ENCODE measurements around the gene NMBR.
"Not testable (repeated sequence)": the region's sequence is repeated elsewhere in the genome, so short reads cannot be mapped to it uniquely, and the experiment has no call there.

Gene NMBR

DNA sequence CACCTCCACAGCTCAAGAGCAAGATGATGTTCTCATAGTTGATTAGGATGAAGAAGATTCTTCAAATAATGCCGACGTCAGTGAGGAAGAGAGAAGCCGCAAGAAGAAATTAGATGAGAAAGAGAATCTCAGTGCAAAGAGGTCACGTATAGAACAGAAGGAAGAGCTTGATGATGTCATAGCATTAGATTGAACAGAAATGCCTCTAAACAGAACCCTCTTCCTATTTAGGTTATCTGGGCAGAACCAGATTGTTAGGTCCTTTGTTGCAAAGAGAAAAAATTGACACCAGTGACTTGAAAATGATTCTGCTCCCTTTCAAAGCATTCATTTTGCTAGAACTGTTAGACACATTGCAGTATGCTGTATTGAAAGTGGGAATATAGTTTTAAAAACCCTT, 84.1 kb downstream of the NMBR start:
- DNase-seq (ENCODE audit: low read depth in 2 of 3, low spot score in 2 of 3): not testable (repeated sequence)

DNA sequence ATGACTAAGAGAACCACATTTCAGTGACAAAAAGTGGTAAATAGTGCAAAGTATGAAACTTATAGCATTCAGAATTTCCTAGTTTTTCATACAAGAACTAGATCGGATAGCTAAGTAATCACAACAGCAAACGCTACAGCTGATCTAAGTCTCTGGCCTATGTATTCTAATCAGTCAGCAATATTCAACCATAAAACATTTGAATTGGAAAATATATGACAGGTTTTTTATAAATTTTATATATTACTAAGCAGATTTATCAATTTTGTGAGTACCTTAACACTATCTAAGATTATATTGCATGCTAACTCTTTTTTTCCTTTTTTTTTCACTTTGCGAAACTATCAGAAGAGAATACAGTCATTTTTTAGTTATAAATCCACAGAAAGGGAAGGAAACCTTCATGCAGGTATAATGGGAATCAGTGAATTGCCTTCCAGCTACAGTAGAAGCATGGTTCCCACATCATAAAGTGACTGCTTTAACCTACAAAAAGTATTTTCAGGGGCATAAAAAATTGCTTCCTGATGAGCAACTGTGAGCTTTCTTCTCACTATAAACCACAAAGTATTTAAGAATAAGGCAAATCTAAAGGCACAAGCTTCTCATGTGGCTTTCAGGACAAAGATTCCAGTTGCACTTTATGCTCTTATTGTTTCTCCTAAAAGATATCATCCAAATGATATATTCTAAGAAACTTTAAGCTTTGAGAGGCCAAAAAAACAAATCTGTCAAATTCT, 88.2 kb downstream of the NMBR start:
- DNase-seq (ENCODE audit: low read depth in 2 of 3, low spot score in 2 of 3): no peak

DNA sequence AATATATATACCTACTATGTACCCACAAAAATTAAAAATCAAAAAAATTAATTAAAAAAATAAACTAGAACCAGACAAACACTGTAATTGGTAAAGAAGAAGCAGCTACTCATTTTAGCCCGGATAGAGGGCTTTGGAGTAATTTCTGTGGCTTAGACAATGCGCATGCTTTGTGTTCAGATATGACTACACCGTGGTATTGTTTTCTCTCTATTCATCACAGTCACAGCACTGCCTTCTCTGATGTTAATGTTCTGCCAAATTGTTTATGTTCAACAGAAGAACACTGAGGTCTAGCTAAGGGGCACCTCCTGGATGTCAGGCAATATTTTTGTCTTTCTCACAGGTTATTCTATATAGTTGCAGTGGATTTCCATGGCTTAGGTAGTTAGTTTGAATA, 91.7 kb downstream of the NMBR start:
- DNase-seq (ENCODE audit: low read depth in 2 of 3, low spot score in 2 of 3): no peak

DNA sequence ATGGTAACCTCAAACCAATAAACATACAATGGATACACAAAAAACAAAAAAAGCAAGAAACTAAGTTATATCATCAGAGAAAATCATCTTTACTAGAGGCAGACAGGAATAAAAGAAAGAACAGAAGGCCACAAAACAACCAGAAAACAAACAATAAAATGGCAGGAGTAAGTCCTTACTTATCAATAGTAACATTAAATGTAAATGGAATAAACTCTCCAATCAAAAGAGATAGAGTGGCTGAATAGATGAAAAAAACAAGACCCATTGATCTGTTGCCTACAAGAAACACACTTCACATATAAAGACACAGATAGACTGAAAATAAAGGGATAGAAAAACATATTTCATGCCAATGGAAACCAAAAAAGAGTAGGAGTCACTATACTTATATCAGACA, 95.5 kb downstream of the NMBR start:
- DNase-seq (ENCODE audit: low read depth in 2 of 3, low spot score in 2 of 3): no peak

DNA sequence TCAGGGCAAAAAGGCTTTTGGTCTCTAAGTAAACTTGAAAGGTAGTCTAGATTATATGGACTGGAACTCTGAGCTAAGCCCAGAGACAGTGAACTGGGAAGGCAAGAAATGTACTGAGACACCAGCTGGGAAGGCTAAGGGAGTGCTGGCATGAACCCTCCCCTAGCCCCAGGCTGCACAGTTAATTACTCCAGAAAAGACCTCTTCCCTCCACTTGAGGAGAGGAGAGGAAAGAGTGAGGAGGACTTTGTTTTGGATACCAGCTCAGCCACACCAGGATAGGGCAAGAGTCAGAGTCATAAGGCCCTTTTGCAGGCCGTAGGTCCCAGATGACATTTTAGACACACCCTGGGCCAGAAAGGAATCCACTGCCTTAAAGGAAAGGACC, 98.3 kb downstream of the NMBR start:
- DNase-seq (ENCODE audit: low read depth in 2 of 3, low spot score in 2 of 3): no peak

DNA sequence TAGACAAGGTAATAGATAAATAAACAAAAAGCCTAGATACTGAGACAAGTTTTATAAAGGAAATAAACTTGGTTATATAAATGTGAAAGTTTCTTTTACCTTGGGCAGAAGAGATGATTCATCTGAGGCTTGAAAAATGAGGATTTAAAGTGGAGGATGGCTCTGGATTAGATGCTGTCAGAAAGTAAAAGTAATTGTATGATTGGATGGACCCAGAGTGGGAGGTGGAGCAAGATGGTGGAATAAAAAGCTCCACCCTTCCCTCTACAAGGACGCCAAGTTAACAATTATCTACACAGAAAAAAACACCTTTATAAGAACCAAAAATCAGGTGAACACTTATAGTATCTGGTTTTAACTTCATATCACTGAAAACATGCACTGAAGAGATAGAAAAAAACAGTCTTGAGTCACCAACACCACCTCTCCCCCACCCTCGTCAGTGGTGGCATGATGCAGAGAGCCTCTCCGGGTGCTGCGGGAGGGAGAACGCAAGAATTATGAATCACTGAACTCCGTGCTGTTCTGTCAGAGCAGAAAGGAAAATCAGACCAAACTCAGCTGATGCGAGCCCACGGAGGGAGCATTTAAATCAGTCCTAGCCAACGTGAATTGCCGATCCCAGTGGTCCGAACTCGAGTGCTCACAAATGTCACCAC, 98.9 kb downstream of the NMBR start:
- DNase-seq (ENCODE audit: low read depth in 2 of 3, low spot score in 2 of 3): no peak

DNA sequence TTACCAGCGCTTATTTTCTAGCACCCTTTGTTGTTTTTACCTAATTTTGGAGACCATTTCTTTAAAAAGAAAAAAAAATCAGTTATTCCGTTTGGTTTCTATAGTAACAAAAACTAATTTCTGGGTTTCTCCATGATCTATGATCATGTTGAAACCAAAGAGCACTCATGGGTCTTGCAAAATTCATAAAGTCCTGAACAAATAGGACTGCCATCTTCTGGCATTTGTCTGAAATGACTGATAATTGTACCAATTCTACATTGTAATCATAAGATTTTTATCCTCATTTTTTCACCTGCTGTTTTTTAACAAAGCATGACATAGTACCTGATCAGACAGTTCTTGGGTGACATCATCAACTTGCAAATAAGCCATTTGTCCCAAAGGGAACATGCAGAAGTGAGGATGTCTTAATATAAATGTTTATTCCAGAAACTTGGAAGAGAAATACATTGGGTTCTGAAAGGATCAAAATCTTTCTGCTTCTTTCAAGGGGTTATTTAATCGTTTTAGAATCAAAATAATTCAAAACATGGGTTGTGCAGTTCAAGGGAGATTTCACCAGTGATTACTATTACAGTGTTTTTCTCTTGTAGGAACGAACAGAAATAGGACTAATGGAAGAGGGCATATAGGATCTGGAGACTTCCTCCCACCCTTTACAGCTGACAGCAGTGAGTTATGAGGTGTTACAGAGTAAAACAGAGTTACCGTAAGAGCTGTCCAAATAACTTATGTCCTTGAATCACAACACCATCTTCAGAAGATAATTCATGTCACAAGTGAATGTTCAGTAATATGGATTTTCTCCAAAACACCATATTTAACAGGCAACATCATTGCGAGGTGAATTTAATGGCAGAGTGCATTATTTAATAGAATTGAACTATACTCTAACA, 101.3 kb downstream of the NMBR start:
- no peak for DNase-seq (ENCODE audit: low read depth in 2 of 3, low spot score in 2 of 3)

DNA sequence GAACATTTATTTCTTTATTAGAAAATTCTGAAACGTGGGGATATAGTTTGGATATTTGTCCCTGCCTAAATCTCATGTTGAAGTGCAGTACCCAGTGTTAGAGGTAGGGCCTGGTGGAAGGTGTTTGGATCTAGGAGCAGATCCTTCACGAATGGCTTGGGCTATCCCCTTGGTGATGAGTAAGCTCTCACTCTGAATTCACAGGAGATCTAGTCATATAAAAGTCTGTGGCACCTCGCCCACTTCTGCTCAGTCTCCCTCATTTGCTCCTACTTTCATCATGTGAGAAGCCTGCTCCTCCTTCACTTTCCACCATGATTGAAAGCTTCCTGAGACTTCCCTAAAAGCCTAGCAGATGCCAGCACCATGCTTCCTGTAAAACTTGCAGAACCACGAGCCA, 111.0 kb downstream of the NMBR start:
- DNase-seq (ENCODE audit: low read depth in 2 of 3, low spot score in 2 of 3): no peak

DNA sequence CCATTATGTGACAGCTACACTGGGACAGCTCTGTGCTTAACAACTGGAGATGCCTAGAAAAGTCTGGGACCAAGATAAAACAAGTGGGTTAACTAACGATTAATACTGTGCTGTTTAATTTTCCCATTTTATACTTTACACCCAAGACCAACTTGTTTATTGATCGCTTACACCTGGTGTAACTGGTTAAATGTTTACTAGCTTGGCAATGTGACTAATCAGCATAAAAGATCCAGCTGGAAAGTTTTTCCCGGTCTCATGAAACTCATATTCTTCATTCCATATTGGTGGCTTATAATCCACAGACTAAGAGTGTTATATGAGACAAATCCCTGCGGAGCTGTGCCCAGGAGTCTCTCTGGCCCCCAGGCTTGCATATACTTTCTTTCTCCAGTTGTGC, 115.9 kb downstream of the NMBR start:
- no peak for DNase-seq (ENCODE audit: low read depth in 2 of 3, low spot score in 2 of 3)

DNA sequence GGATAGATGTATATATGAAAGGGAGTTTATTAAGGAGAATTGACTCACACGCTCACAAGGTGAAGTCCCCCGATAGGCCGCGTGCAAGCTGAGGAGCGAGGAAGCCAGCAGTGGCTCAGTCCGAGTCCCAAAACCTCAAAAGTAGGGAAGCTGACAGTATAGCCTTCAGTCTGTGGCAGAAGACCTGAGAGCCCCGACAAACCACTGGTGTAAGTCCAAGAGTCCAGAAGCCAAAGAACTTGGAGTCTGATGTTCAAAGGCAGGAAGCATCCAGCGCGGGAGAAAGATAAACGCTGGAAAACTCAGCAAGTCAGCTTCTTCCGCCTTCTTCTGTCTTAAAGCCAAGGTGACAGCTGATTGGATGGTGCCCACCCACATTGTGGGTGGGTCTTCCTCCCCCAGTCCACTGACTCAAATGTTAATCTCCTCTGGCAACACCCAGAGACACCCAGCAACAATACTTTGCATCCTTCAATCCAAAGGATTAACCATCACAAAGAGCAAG, 116.8 kb downstream of the NMBR start:
- no peak for DNase-seq (ENCODE audit: low read depth in 2 of 3, low spot score in 2 of 3)

DNA sequence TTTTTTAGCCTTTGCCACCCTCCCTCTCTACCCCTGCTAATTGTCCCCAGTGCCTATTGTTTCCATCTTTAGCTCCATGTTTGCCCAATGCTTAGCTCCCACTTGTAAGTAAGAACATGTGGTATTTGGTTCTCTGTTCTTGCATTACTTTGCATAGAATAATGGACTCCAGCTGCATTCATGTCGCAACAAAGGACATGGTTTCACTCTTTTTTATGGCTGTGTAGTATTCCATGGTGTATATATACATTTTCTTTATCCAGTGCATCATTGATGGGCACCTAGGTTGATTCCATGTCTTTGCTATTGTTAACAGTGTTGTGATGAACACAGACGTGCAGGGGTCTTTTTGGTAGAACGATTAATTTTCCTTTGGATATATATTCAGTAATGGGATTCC, 118.4 kb downstream of the NMBR start:
- no peak for DNase-seq (ENCODE audit: low read depth in 2 of 3, low spot score in 2 of 3)

DNA sequence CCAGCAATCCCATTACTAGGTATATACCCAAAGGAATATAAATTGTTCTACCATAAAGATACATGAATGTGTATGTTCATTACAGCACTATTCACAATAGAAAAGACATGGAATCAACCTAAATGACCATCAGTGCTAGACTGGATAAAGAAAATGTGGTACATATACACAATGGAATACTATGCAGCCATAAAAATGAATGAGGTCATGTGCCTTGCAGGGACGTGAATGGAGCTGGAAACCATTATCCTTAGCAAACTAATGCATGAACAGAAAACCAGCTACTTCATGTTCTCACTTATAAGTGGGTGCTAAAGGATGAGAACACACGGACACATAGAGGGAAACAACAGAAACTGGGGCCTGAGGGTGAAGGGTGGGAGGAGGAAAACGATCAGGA, 119.1 kb downstream of the NMBR start:
- not testable (repeated sequence) for DNase-seq (ENCODE audit: low read depth in 2 of 3, low spot score in 2 of 3)

DNA sequence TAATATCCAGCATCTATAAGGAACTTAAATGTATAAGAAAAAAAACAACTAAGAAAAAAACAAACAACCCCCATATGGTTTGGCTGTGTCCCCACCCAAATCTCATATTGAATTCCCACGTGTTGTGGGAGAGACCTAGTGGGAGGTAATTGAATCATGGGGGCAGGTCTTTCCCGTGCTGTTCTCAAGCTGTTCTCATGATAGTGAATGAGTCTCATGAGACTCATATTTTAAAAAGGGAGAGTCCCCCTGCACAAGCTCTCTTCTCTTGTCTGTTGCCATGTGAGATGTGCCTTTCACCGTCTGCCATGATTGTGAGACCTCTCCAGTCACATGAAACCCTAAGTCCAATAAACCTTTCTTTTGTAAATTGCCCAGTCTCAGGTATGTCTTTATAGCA, 119.8 kb downstream of the NMBR start:
- DNase-seq (ENCODE audit: low read depth in 2 of 3, low spot score in 2 of 3): no peak

DNA sequence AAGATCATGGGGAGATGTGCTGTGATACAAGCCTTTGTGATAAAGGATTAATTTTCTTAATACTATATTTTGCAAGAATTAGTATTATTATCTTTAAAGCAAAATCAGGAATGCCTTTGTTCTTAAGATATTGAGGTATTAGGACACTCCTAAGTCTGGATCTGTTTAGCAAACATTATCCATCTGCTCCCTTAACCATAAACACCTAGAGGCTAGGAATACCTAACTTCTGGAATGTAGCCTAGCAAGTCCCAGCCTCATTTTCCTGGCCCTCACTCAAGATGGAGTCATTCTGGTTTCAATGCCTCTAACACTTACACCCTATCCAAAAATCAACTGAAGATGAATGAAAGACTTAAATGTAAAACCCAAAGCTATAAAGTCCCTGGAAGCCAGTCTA, 120.5 kb downstream of the NMBR start:
- DNase-seq (ENCODE audit: low read depth in 2 of 3, low spot score in 2 of 3): no peak

All from activated CD8-positive, alpha-beta memory T cell treated with anti-CD3 and anti-CD28 coated beads for 48 hours (primary cell).